HL-60 (cell line): ENCODE results near the gene UNC5C.

Experiments used
- POLR2AphosphoS5 ChIP-seq: IDR thresholded peaks from 2 replicates; pipeline ENCODE4 v1.6.1; 2012; ENCODE audit warnings: low read depth
- TF ChIP-seq, protein P1 (sequence below): IDR thresholded peaks from one replicate; pipeline ENCODE4 v1.5.1; 2011; ENCODE audit warnings: low read length, control low read depth, inconsistent platforms; ENCODE audit not compliant: insufficient read depth
- TF ChIP-seq, protein P2 (sequence below): IDR thresholded peaks from 2 replicates; pipeline ENCODE4 v1.6.1; 2012; ENCODE audit warnings: low read depth; ENCODE audit not compliant: insufficient replicate concordance

DNA sequence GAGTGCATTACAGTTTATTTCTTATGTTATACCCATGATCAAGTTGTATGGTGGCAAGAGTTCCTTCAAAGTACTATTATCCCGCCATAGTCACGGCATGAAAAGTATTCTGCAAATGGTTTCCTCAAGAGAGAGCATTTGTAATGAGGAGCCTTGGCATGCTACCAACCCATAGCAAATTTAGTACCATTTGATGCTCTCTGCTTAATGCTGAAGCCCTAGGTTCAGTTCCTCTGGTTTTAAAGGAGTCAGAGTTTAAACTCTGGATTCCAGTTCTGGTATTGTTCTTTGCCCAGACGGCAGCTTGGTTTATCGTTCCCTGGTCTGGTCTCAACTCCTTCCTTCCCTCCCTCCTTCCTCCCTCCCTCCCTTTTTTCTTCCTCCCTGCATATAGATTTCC, 419.7 kb downstream of the UNC5C start:
- TF ChIP-seq, protein P1, sequence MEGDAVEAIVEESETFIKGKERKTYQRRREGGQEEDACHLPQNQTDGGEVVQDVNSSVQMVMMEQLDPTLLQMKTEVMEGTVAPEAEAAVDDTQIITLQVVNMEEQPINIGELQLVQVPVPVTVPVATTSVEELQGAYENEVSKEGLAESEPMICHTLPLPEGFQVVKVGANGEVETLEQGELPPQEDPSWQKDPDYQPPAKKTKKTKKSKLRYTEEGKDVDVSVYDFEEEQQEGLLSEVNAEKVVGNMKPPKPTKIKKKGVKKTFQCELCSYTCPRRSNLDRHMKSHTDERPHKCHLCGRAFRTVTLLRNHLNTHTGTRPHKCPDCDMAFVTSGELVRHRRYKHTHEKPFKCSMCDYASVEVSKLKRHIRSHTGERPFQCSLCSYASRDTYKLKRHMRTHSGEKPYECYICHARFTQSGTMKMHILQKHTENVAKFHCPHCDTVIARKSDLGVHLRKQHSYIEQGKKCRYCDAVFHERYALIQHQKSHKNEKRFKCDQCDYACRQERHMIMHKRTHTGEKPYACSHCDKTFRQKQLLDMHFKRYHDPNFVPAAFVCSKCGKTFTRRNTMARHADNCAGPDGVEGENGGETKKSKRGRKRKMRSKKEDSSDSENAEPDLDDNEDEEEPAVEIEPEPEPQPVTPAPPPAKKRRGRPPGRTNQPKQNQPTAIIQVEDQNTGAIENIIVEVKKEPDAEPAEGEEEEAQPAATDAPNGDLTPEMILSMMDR = no peak
- no peak for TF ChIP-seq POLR2AphosphoS5
- TF ChIP-seq, protein P2, sequence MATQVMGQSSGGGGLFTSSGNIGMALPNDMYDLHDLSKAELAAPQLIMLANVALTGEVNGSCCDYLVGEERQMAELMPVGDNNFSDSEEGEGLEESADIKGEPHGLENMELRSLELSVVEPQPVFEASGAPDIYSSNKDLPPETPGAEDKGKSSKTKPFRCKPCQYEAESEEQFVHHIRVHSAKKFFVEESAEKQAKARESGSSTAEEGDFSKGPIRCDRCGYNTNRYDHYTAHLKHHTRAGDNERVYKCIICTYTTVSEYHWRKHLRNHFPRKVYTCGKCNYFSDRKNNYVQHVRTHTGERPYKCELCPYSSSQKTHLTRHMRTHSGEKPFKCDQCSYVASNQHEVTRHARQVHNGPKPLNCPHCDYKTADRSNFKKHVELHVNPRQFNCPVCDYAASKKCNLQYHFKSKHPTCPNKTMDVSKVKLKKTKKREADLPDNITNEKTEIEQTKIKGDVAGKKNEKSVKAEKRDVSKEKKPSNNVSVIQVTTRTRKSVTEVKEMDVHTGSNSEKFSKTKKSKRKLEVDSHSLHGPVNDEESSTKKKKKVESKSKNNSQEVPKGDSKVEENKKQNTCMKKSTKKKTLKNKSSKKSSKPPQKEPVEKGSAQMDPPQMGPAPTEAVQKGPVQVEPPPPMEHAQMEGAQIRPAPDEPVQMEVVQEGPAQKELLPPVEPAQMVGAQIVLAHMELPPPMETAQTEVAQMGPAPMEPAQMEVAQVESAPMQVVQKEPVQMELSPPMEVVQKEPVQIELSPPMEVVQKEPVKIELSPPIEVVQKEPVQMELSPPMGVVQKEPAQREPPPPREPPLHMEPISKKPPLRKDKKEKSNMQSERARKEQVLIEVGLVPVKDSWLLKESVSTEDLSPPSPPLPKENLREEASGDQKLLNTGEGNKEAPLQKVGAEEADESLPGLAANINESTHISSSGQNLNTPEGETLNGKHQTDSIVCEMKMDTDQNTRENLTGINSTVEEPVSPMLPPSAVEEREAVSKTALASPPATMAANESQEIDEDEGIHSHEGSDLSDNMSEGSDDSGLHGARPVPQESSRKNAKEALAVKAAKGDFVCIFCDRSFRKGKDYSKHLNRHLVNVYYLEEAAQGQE = no peak
